GOT3 (cell line): Measurements from ENCODE around the gene CTNNA3.

Experiments
- DNase-seq: peaks from one replicate; lab custom pipeline; 2025; ENCODE audit warnings: mixed read lengths; lab: John Stamatoyannopoulos, UW

Gene CTNNA3

DNA sequence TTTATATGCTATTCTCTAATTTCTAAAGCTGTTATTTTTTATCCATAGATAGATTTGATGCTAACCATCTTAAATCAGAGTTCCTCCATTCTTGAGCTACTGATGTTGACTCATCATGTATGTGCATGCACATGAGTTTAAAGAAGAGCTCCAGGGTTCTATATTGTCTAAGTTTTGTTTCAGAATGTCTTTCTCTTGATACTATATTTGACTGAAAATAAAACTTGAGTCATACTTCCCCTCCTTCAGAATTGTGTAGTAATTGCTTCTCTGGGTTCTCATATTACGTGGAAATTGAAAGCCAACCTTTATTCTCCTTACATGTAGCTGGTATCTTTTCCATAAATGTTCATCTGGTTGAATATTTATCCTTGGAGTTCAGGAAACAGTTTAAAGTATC is 680.8 kb downstream of the CTNNA3 start:
- DNase-seq = no peak

GRCh38 chr10:67011981-67012380 is 684.0 kb downstream of the CTNNA3 start:
- no peak for DNase-seq

- no peak for DNase-seq
Measured at GRCh38 chr10:67011480-67011879, 684.5 kb downstream of the CTNNA3 start.

- no peak for DNase-seq
Measured at GRCh38 chr10:67005981-67006380, 690.0 kb downstream of the CTNNA3 start.

DNA sequence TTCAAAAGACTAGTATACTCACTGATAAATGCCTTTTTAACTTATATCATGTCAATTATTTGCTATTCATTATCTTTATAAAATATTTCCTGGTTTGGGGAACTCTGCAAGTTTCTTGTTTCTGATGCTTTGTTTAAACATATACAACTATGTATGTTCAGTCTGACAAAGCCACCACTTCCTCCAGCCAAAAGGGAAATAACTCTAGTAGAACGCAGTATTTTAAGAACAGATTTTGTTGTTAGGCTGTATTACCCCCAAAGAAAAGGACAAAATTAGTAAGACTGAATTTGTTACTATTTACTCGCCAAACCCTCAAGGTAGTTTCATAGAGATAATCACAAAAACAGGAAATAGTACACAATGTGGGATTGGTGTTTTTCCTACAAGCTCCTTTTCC is 691.3 kb downstream of the CTNNA3 start:
- no peak for DNase-seq

- no peak for DNase-seq
Measured at GRCh38 chr10:66999762-67000545, 696.0 kb downstream of the CTNNA3 start.

GRCh38 chr10:66996996-66997395 is 699.0 kb downstream of the CTNNA3 start:
- DNase-seq = no peak

- DNase-seq = no peak
Measured at GRCh38 chr10:66990143-66990830, 705.7 kb downstream of the CTNNA3 start.

DNA sequence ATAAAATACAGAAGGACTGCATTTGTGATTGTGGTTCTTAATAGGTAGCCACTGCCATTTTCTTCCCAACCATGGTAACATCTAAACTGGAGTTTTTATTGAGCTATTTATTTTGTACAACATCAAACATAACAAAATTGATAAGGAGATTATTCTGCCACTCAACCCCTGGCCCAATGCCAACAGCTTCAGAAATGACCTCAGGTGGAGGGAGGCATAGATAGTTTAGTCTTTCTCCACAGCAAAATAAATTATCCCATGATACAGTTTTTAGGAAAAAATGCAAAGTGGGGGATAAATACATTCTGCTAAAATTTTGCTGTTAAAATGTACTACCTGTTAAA is 712.5 kb downstream of the CTNNA3 start:
- DNase-seq = no peak

DNA sequence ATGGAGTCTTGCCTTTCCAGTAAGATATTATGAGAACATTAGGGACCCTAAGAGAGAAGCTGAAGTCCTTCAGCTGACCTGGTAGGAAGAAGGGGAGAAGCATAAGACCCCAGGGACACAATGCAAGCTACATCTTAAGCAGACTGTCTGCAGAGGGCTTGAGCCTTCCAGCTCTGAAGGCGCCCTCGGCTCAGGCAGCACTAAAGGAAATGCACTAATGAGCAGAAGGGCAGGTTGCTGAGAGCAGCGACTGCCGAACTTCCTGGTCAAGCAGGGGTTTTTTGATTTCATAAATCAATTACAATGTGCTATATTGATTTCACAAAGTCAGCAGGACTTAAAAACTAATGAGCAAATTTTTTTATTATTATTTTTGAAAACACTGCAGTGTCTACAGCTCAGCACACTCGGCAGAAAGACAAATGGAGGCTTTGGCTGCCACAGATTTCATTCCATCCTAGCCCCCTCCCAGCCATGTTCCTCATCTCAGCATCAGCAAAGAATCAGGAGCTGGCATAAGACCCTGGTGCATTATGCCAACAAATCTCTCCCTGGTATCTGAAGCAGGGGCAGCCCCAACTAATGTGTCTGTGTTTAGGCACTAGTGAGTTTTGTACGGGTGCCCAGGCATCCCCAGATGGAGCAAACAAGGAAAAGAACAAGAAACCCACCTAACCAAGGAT is 713.1 kb downstream of the CTNNA3 start:
- no peak for DNase-seq

DNA sequence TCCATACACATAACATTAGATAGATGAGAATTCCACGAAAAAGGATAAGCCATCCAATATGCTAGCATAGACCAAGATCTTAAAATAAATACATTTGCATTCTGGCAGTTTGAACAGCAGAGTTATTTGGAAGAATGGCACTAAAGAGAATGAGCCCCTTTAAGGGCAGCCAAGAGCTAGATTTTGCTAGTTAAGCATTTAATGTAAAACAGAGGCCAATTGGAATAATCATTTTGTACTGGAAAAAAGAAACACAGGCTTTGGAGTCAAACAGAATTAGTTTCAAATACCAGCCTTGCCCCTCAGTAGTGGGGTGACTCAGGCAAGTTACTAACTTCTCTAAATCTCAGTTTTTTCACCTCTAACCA is 714.0 kb downstream of the CTNNA3 start:
- DNase-seq = no peak

DNA sequence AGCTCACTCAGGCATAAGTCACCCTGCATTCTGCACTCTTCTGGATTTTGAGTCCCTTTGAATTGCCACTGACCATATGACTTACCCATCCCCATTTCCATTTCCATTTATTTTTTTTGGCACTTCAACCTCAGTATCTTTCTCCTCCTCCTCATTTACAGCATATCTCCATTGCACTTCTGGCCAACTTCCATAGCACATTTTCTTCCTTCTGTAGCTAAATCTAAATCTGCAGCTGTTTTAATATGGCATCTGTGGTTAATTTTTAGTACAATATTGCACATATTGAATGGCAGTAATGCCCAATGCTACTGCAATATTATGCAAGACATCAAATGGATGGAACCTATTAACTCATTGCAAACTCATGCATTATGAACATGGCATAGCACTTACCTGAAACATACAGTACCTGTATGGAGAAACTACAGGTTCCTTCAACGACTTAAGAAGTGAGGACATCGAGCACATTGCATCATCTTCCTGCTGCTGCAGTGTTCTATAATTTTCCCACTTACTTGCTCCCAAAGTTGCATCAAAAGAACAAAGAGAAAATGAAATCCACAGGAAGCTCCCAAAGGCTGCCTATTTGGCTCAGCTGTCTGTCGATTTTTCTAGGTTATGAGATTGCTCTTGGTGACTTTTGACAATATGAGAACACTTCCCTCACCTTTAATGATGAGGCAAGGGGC is 714.5 kb downstream of the CTNNA3 start:
- no peak for DNase-seq

DNA sequence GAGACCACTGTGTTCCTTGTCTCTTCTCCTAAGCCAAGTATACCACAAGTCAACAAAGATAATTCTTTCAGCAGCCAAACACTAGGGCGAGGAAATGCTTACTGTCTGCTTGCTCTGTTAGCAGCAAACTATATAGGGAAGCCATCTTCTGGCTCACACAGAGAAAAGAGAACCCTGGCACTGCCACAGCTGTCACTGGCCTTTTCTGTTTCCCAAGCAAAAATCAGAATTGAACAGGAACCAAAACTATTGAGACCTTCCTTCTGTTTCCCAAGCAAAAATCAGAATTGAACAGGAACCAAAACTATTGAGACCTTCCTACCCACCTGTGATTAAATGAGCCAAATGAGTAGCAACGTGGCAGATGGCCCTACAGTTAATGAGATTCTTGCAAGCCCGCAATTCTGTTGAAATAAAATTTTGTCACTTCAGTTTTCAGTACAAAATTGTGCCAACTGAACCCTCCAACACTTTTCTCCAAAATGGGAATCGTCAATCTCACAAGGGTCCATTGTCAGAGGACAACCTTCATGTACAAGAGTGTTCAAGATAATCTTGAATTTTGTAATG is 715.7 kb downstream of the CTNNA3 start:
- DNase-seq = no peak

DNA sequence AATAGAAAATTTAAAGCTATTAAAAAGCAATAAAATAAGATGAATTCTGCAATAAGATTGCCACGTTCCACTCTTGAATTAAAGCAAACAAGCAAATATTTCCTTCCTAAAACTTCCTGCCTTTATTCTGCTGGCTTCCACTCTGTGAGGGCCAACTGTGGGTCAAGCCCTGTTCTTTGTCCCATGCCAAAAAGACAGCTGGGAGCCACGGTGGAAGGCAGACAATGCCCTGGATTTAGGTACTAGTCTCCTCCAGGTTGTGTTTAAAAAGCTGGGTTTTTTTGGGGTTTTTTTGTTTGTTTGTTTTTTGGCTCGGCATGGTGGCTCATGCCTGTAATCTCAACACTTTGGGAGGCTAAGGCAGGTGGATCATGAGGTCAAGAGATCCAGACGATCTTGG is 731.0 kb downstream of the CTNNA3 start:
- DNase-seq = no peak

- DNase-seq = no peak
Measured at GRCh38 chr10:66958466-66958865, 737.5 kb downstream of the CTNNA3 start.

- DNase-seq = no peak
Measured at GRCh38 chr10:66951896-66952295, 744.1 kb downstream of the CTNNA3 start.

- DNase-seq = no peak
Measured at GRCh38 chr10:66943590-66943989, 752.4 kb downstream of the CTNNA3 start.

DNA sequence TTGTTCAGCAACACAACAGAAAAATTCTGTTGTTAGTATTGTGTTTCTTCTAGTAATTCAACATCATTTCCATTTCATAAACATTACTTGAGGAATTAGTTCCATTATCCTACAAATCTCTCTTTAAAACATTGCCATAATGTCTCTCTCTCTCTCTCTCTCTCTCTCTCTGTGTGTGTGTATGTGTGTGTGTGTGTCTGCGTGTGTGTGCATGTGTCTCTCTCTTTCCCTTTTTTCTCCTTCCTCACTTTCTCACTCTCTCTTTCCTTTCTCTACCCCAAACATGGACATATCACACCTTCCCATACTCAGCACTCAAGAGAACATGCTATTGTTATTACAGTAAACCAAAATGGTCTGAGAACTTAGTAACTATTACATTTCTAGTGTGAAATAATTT is 753.6 kb downstream of the CTNNA3 start:
- DNase-seq = no peak

- no peak for DNase-seq
Measured at GRCh38 chr10:66941491-66941890, 754.5 kb downstream of the CTNNA3 start.

DNA sequence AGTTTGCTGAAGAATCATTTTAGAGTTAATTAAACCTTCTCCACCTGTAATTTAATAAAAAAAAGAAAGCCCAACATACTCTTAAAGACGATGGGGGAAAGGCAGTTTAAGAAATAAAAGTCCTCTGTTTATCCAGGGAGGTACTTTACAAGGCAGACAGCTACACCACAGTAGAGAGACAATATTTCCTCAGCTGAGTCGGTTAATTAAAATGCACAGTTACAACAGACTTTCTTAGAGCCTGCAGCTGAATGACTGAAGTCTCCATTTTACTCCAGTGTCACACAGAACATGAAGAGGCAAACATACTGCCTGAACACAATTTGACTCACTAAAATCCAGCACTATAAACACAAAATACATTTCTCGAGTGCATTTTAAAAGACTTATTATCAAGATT is 755.0 kb downstream of the CTNNA3 start:
- DNase-seq = no peak

DNA sequence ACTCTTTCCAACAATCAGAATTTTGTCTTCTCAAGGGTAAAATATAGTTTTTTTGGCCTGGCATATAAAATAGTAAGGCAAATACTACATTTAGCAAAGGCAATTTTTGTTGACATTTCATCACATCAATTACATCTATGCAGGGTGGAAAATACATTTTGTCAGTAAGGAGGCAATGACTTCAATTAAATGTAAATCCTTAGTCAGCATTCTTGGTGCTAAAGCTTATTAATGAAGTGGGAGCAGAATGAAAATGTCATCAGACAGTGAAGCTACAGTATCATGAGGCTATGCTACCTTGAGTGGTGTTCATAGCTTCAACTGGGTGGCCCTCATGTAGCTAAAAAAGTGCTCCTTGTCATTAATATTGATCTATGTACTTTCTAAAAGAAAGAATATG is 761.3 kb downstream of the CTNNA3 start:
- no peak for DNase-seq

GRCh38 chr10:66931949-66932343 is 764.0 kb downstream of the CTNNA3 start:
- DNase-seq = no peak
